Measurements from ENCODE around the gene IGF2BP2.
"Not testable (repeated sequence)": the region's sequence is repeated elsewhere in the genome, so short reads cannot be mapped to it uniquely, and the experiment has no call there.

The IGF2BP2 gene

DNA sequence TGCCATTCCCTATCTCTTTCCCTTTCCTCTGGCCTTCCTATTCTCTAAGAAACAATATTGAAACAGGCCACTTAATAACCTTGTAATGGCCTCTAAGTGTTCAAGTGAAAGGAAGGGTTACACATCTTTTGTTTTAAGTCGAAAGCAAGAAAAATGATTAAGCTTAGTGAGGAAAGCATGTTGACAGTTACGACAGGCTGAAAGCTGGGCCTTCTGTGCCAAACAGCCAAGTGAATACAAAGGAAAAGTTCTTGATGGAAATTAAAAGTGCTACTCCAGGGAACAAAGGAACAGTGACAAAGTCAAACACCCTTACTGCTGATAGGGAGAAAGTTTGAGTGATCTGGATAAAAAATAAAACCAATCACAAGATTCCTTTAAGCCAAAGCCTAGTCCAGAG lies 184.5 kb downstream of the IGF2BP2 start:
- TF ChIP-seq, protein P1, sequence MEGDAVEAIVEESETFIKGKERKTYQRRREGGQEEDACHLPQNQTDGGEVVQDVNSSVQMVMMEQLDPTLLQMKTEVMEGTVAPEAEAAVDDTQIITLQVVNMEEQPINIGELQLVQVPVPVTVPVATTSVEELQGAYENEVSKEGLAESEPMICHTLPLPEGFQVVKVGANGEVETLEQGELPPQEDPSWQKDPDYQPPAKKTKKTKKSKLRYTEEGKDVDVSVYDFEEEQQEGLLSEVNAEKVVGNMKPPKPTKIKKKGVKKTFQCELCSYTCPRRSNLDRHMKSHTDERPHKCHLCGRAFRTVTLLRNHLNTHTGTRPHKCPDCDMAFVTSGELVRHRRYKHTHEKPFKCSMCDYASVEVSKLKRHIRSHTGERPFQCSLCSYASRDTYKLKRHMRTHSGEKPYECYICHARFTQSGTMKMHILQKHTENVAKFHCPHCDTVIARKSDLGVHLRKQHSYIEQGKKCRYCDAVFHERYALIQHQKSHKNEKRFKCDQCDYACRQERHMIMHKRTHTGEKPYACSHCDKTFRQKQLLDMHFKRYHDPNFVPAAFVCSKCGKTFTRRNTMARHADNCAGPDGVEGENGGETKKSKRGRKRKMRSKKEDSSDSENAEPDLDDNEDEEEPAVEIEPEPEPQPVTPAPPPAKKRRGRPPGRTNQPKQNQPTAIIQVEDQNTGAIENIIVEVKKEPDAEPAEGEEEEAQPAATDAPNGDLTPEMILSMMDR (IDR thresholded peaks at IDR 0.05; ENCODE audit: low read depth, low read length, missing control alignments), result no peak
- DNase-seq (ENCODE audit: low read depth), result no peak
- H3K4me3 ChIP-seq (ENCODE audit: low read depth, low read length), result no peak overlapping the region

DNA sequence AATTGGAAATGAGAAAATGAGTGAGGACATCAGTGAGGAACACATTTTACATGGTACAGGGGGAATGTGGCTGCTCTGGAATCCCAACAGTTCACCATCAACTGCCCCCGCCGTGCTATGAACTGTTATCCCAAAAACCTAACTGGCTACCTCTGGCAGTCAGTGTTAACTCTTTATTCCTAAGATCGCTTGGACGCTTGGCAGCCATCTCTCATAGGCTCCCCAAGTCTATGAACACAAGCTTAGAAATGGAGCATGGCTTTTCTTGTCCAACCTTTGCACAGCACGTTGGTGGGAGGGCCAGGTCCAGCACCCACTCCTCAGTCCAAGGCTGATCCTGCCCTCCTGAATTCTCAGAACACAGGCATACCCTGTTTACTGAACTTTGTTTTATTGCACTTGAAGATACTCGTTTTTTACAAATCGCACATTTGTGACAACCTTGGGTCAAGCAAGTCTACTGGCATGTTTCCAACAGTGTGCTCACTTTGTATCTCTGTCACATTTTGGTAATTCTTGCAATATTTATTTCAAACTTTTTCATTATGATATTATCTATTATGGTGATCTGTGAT lies 185.1 kb downstream of the IGF2BP2 start:
- no peak overlapping the region for H3K4me3 ChIP-seq (ENCODE audit: low read depth, low read length)
- DNase-seq (ENCODE audit: low read depth), result no peak
- TF ChIP-seq, protein P1 (IDR thresholded peaks at IDR 0.05; ENCODE audit: low read depth, low read length, missing control alignments), result no peak

DNA sequence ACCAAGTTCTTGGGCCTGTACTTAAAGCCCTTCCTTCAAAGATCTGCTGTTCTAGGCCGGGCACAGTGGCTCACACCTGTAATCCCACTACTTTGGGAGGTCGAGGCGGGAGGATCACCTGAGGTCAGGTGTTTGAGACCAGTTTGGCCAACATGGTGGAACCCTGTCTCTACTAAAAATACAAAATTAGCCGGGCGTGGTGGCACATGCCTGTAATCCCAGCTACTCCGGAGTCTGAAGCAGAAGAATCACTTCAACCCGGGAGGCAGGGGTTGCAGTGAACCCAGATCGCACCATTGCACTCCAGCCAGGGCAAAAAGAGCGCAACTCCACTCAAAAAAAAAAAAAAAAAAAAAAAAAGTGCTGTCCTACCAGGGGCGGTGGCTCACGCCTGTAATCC lies 186.2 kb downstream of the IGF2BP2 start:
- DNase-seq (ENCODE audit: low read depth); H3K4me3 ChIP-seq (ENCODE audit: low read depth, low read length): not testable (repeated sequence)

DNA sequence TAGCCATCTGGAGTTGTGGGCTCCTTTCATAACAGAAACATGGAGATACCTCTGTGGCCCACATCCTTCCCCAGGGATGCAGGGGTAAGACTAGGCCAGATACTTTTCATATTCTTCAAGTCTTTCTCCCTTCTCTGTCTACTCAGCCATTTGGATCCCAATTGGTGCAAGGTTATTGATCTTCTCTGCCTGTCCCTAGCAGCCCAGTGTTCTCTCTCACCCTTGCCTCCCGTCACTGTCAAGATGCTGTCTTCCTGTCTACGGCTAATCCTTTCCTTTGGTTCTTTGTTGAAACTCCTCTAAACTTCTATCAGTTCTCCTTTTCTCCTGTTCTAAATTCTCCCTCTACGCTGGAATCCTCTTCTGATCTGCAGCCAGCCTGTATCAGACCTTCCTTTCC lies 187.5 kb downstream of the IGF2BP2 start:
- DNase-seq (ENCODE audit: low read depth), result no peak
- TF ChIP-seq, protein P1 (IDR thresholded peaks at IDR 0.05; ENCODE audit: low read depth, low read length, missing control alignments), result no peak

DNA sequence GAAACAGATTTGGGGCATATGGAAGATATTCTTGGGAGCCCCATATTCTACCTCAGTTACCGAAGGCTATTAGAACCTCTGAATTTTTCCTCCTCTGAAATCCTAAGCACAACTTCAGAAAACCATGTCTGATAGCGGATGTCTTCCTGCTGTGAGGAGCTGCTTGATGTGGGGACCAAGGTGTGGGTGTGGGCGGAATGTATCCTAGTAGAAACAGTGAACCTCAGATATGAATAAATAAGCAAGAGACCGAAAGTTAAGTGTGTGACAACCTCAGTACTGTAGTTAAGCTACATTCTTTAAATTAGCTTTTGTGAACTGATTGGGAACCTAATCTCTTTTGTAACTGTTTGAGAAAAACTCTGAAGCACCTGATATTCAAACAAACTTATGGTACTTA lies 191.8 kb downstream of the IGF2BP2 start:
- H3K4me3 ChIP-seq (ENCODE audit: low read depth, low read length), result no peak overlapping the region
- TF ChIP-seq, protein P1 (IDR thresholded peaks at IDR 0.05; ENCODE audit: low read depth, low read length, missing control alignments), result no peak
- no peak for DNase-seq (ENCODE audit: low read depth)

More for the DNA sequence above, 187.5 kb downstream of the IGF2BP2 start:
- no peak overlapping the region for H3K4me3 ChIP-seq (ENCODE audit: low read depth, low read length)

DNA sequence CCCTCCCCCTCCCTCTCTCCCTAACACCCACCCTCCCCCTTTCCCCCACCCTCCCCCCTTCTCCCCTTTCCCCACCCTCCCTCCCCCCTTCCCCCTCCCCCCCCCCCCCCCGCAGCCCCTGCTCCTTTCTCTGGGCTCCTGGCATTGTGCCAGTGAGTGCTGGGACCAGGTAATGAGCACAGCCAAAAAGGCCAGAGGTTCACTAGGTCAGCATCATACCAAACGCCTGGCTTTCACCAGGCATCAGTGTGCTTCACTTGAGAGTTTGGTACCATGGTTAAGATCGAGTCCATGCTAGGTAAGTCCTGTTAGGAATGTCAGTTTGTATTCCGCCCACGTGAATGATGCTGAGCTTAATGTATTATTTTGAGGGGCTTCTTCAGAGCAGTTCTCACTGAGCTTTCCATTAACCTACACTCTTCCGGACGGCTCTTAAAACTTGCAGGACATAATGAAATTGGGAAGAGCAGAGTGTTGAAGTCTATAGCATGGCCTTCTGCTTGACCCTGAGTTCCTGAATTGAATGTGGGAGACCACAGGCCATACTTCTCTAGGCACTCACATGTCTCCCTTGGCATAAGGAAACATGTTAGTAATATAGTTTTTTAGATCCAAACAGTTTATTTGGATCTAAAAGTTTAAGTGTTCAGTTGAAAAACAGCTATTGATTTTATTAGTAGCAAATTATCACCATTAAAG lies 193.2 kb downstream of the IGF2BP2 start:
- DNase-seq (ENCODE audit: low read depth), result no peak
- TF ChIP-seq, protein P1 (IDR thresholded peaks at IDR 0.05; ENCODE audit: low read depth, low read length, missing control alignments), result no peak
- H3K4me3 ChIP-seq (ENCODE audit: low read depth, low read length), result no peak overlapping the region

DNA sequence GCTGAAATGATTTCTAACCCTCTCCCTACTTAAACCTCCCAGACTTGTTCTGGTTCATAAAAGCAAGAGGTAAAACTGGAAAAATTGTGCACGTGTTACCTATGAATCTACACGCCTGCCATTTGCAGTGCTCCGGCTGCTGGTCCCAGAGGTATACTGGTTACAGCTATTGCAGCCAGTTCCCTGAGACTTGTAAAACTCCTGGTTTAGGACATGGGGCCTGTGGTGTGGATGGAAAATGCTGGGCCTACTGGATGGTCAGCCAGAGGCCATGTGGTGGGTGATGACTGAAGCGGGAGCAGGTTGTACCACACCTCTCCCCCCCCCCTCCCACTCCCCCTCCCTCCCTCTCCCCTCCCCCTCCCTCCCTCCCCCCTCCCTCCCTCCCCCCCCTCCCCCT lies 193.7 kb downstream of the IGF2BP2 start:
- H3K4me3 ChIP-seq (ENCODE audit: low read depth, low read length), result no peak overlapping the region
- DNase-seq (ENCODE audit: low read depth), result no peak
- TF ChIP-seq, protein P1 (IDR thresholded peaks at IDR 0.05; ENCODE audit: low read depth, low read length, missing control alignments), result no peak
